ENCODE data around the gene EDNRA.

- TF ChIP-seq, protein P1, sequence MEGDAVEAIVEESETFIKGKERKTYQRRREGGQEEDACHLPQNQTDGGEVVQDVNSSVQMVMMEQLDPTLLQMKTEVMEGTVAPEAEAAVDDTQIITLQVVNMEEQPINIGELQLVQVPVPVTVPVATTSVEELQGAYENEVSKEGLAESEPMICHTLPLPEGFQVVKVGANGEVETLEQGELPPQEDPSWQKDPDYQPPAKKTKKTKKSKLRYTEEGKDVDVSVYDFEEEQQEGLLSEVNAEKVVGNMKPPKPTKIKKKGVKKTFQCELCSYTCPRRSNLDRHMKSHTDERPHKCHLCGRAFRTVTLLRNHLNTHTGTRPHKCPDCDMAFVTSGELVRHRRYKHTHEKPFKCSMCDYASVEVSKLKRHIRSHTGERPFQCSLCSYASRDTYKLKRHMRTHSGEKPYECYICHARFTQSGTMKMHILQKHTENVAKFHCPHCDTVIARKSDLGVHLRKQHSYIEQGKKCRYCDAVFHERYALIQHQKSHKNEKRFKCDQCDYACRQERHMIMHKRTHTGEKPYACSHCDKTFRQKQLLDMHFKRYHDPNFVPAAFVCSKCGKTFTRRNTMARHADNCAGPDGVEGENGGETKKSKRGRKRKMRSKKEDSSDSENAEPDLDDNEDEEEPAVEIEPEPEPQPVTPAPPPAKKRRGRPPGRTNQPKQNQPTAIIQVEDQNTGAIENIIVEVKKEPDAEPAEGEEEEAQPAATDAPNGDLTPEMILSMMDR (IDR thresholded peaks at IDR 0.05): no peak
- TF ChIP-seq POLR2AphosphoS5 (IDR thresholded peaks at IDR 0.05) (no peak), POLR2A (IDR thresholded peaks at IDR 0.05) (no peak), EP300 (IDR thresholded peaks at IDR 0.05) (no peak)
Measured at GRCh38 chr4:147586032-147586431, 105.1 kb downstream of the EDNRA start.
